HCT116 (cell line): Measurements from ENCODE around the gene IFI27L2. TPM values are rescaled to one million over a fixed set of nuclear protein-coding genes. Genes with fewer than 3 reads are reported as not detected.

ENCODE experiments used
- ATAC-seq: fragments of 200-7000 bp; cut with Tn5 transposase; 2 replicates; pipeline ENCODE4 v1.9.1; 2020; ENCODE audit warnings: mild to moderate bottlenecking, moderate library complexity
- BruUV-seq: library from RNA; stranded (reverse); fragments of 400-500 nt; replicated peaks from 2 replicates; lab custom pipeline; 2021; lab: Mats Ljungman, UMichigan
- CTCF ChIA-PET: fragments of 300-600 bp; sonication (Branson Sonifier 250); formaldehyde crosslinking; loops from one replicate; lab custom pipeline; 2021; ENCODE audit warnings: antibody characterized with exemption; lab: Charles Lee
- POLR2A ChIA-PET: fragments of 300-600, 350-600 bp; sonication (Branson Sonifier 250); formaldehyde crosslinking; loops from one replicate; lab custom pipeline; 2021; ENCODE audit warnings: antibody characterized with exemption; lab: Charles Lee
- RAD21 ChIA-PET, 2 experiments: fragments of 300-600 bp; sonication (Branson Sonifier 250); formaldehyde crosslinking; loops; one replicate each; lab custom pipeline; 2023; ENCODE audit warnings: low total read pairs in 2 of 2; ENCODE audit not compliant: uncharacterized antibody in 2 of 2, unreplicated experiment in 2 of 2, low non-redundant PET in 1 of 2; lab: Charles Lee
- DNase-seq: peaks from one replicate; pipeline ENCODE4 v3.0.0-alpha.2; 2010; ENCODE audit warnings: low read depth, low spot score
- H2AFZ ChIP-seq: fragments of 200-600 bp; shearing (Covaris generic), sonication (generic); 2 replicates; pipeline ENCODE4 v1.6.1; 2017; ENCODE audit warnings: low read depth, mixed run types, mixed read lengths, antibody characterized with exemption, low read length; ENCODE audit not compliant: poor library complexity, severe bottlenecking
- H3K27ac ChIP-seq: 2 replicates; pipeline ENCODE4 v1.5.1; 2012; ENCODE audit warnings: low read depth, low read length
- H3K27me3 ChIP-seq: fragments of 200-600 bp; sonication (generic); 2 replicates; pipeline ENCODE4 v1.6.1; 2016; ENCODE audit warnings: mixed run types, low read length, mixed read lengths; ENCODE audit not compliant: insufficient read depth
- H3K36me3 ChIP-seq, 2 experiments: fragments of 200-500 bp in 1 of 2; fragments of 200-600 bp in 1 of 2; sonication (Bioruptor generic) in 1 of 2; sonication (generic) in 1 of 2; 2 replicates each; pipeline versions ENCODE4 v1.5.1 to v1.6.1; 2014 to 2016; ENCODE audit warnings: low read length in 2 of 2, inconsistent platforms in 1 of 2, mixed read lengths in 1 of 2, mixed run types in 1 of 2; ENCODE audit not compliant: insufficient read depth in 2 of 2, control insufficient read depth in 1 of 2
- H3K4me1 ChIP-seq, 2 experiments: fragments of 200-600 bp in 1 of 2; sonication (generic) in 1 of 2; 2 replicates each; pipeline versions ENCODE4 v1.5.1 to v1.6.1; 2012 to 2017; ENCODE audit warnings: low read length in 2 of 2, inconsistent platforms in 1 of 2, mild to moderate bottlenecking in 1 of 2, mixed read lengths in 1 of 2, mixed run types in 1 of 2, moderate library complexity in 1 of 2; ENCODE audit not compliant: insufficient read depth in 2 of 2, control insufficient read depth in 1 of 2
- H3K4me2 ChIP-seq: fragments of 200-600 bp; sonication (generic); 2 replicates; pipeline ENCODE4 v1.6.1; 2017; ENCODE audit warnings: mixed run types, low read length, mixed read lengths
- H3K4me3 ChIP-seq, 2 experiments: fragments of 200-600 bp in 1 of 2; sonication (generic) in 1 of 2; replicated peaks in 1 of 2; 2 replicates each; pipeline ENCODE4 v1.5.1; 2011 to 2016; ENCODE audit warnings: low read length in 2 of 2, control low read depth in 1 of 2, low read depth in 1 of 2, mild to moderate bottlenecking in 1 of 2, mixed read lengths in 1 of 2, mixed run types in 1 of 2
- H3K79me2 ChIP-seq: fragments of 200-600 bp; sonication (generic); 2 replicates; pipeline ENCODE4 v1.6.1; 2017; ENCODE audit warnings: mild to moderate bottlenecking, mixed run types, low read length, moderate library complexity, mixed read lengths; ENCODE audit not compliant: insufficient read depth
- H3K9ac ChIP-seq: fragments of 200-600 bp; sonication (generic); 2 replicates; pipeline ENCODE4 v1.6.1; 2016; ENCODE audit warnings: low read length, mixed read lengths
- H3K9me2 ChIP-seq: fragments of 200-600 bp; sonication (generic), shearing (Covaris generic); 2 replicates; pipeline ENCODE4 v1.6.1; 2017; ENCODE audit warnings: mixed run types, mild to moderate bottlenecking, moderate library complexity; ENCODE audit not compliant: insufficient read depth
- H3K9me3 ChIP-seq, 2 experiments: fragments of 200-500 bp in 1 of 2; fragments of 200-600 bp in 1 of 2; sonication (Bioruptor generic) in 1 of 2; sonication (generic) in 1 of 2; 2 replicates each; pipeline ENCODE4 v1.6.1; 2014 to 2017; ENCODE audit warnings: low read length in 2 of 2, mixed read lengths in 2 of 2, inconsistent platforms in 1 of 2, low read depth in 1 of 2, mild to moderate bottlenecking in 1 of 2, mixed run types in 1 of 2, moderate library complexity in 1 of 2; ENCODE audit not compliant: control insufficient read depth in 1 of 2, insufficient read depth in 1 of 2
- H4K20me1 ChIP-seq: fragments of 200-600 bp; sonication (generic), shearing (Covaris generic); 2 replicates; pipeline ENCODE4 v1.6.1; 2017; ENCODE audit warnings: mixed run types, mild to moderate bottlenecking, moderate library complexity; ENCODE audit not compliant: insufficient read depth
- CBX3 ChIP-seq: IDR thresholded peaks from 2 replicates; pipeline ENCODE4 v1.6.1; 2012; ENCODE audit warnings: low read depth
- CEBPB ChIP-seq: IDR thresholded peaks from 2 replicates; pipeline ENCODE4 v1.6.1; 2012; ENCODE audit warnings: low read depth
- EGR1 ChIP-seq: IDR thresholded peaks from 2 replicates; pipeline ENCODE4 v1.6.1; 2012; ENCODE audit warnings: low read depth
- ELF1 ChIP-seq: IDR thresholded peaks from 2 replicates; pipeline ENCODE4 v1.6.1; 2012; ENCODE audit warnings: low read depth, borderline replicate concordance
- EZH2 ChIP-seq: fragments of 200-600 bp; sonication (generic); IDR thresholded peaks from 2 replicates; pipeline ENCODE4 v1.6.1; 2017; ENCODE audit warnings: antibody characterized with exemption, mixed run types
- EZH2phosphoT487 ChIP-seq: fragments of 200-600 bp; IDR thresholded peaks from 2 replicates; pipeline ENCODE4 v1.6.1; 2018; ENCODE audit warnings: antibody characterized with exemption, borderline replicate concordance
- FOSL1 ChIP-seq: IDR thresholded peaks from 2 replicates; pipeline ENCODE4 v1.6.1; 2012; ENCODE audit warnings: low read depth
- POLR2A ChIP-seq: IDR thresholded peaks from 2 replicates; pipeline ENCODE4 v1.7.0; 2011; ENCODE audit warnings: borderline replicate concordance; ENCODE audit not compliant: insufficient read depth, insufficient read length; ENCODE audit errors: extremely low read depth
- POLR2AphosphoS5 ChIP-seq: IDR thresholded peaks from 2 replicates; pipeline ENCODE4 v1.6.1; 2011; ENCODE audit warnings: mild to moderate bottlenecking, low read depth, low read length, moderate library complexity
- SIN3A ChIP-seq: IDR thresholded peaks from 2 replicates; pipeline ENCODE4 v1.6.1; 2012; ENCODE audit warnings: low read depth
- SP1 ChIP-seq: IDR thresholded peaks from 2 replicates; pipeline ENCODE4 v1.6.1; 2012; ENCODE audit warnings: low read depth
- ZNF274 ChIP-seq: fragments of 200-500 bp; sonication (Bioruptor generic); IDR thresholded peaks from 2 replicates; pipeline ENCODE4 v1.6.1; 2014; ENCODE audit warnings: mild to moderate bottlenecking, low read depth, low read length, inconsistent platforms
- intact Hi-C: fragments of 100-400 bp; cut with micrococcal nuclease; formaldehyde crosslinking; loops from 2 replicates; pipeline ENCODE4 v1.10.0; 2022
- total RNA-seq: library from RNA; stranded (reverse); gene quantifications from one replicate; pipeline ENCODE4 v1.2.1, GENCODE V29; 2021; ENCODE audit not compliant: unreplicated experiment
- TF ChIP-seq, protein P1 (sequence below): IDR thresholded peaks from 2 replicates; pipeline ENCODE4 v1.6.1; 2012
- TF ChIP-seq, protein P2 (sequence below): IDR thresholded peaks from 2 replicates; pipeline ENCODE4 v1.6.1; 2012
- TF ChIP-seq, protein P3 (sequence below): IDR thresholded peaks from 2 replicates; pipeline ENCODE4 v1.6.1; 2012; ENCODE audit warnings: low read depth
- TF ChIP-seq, protein P4 (sequence below): IDR thresholded peaks from 2 replicates; pipeline ENCODE4 v1.6.1; 2011; ENCODE audit warnings: mild to moderate bottlenecking, low read length, moderate library complexity; ENCODE audit not compliant: insufficient replicate concordance; ENCODE audit errors: extremely low read depth

The IFI27L2 gene
- total RNA-seq, 1 experiment from 2014 or later = 42.9 TPM

DNA sequence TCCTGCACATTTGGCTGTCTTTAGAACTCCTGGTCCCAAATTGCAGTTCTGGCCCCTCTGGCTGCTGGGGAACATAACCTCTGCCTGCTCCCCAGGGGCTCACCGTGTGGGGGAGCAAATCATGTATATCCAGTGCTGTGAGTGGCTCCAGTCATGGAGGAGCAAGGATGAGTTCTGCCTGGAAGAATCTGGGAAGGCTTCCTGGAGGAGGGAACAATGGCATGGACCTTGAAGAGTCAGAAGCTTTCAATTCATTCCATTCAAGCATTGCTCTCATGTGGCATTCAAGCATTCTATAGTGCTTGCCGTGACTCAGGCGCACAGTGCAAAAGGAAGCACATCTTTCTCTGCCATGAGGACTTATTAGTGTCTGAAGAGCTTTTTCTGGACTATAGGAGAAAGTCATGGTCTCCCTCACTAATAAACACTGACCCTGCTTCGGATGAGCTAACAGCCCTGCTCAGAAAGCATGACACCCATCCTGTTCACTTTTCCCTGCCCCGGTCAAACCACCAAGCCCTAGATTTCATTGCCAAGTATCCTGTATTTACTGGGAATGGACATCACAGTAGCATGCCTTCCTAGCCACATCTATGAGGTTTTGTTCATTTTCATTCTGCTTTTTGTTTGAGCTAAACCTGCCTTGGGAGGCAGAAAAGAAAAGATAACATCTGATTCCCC, 15.4 kb downstream of the IFI27L2 start:
- Histone ChIP-seq H3K4me2 (no peak overlapping the region), H3K27me3 (peaks cover 1% of the 10 kb centered on the region; the same call in 1 of the 2 replicates), H3K9me3 (peaks cover 0 to 1% of the 10 kb centered on the region in 2 experiments; a peak in 2 of 4 replicates), H4K20me1 (no peaks in the 10 kb centered on the region), H3K4me1 (peaks cover 0 to 18% of the 10 kb centered on the region in 2 experiments; a peak in 1 of 4 replicates), H3K9me2 (no peaks in the 10 kb centered on the region), H3K27ac (no peak overlapping the region), H2AFZ (no peak overlapping the region), H3K36me3 (no peaks in the 10 kb centered on the region), H3K9ac (no peak overlapping the region), H3K4me3 (no peak overlapping the region), H3K79me2 (no peaks in the 10 kb centered on the region)
- RAD21 ChIA-PET = no interaction called here
- no peak for DNase-seq
- POLR2A ChIA-PET = no interaction called here
- intact Hi-C loops = no loop called here
- TF ChIP-seq POLR2A (no peak), SP1 (no peak), FOSL1 (no peak), SIN3A (no peak), CEBPB (no peak), POLR2AphosphoS5 (no peak), EZH2 (no peak), CBX3 (no peak), EZH2phosphoT487 (no peak), ELF1 (no peak), EGR1 (no peak), ZNF274 (no peak)
- TF ChIP-seq, protein P1, sequence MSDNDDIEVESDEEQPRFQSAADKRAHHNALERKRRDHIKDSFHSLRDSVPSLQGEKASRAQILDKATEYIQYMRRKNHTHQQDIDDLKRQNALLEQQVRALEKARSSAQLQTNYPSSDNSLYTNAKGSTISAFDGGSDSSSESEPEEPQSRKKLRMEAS = no peak
- TF ChIP-seq, protein P2, sequence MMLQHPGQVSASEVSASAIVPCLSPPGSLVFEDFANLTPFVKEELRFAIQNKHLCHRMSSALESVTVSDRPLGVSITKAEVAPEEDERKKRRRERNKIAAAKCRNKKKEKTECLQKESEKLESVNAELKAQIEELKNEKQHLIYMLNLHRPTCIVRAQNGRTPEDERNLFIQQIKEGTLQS = no peak
- TF ChIP-seq, protein P3, sequence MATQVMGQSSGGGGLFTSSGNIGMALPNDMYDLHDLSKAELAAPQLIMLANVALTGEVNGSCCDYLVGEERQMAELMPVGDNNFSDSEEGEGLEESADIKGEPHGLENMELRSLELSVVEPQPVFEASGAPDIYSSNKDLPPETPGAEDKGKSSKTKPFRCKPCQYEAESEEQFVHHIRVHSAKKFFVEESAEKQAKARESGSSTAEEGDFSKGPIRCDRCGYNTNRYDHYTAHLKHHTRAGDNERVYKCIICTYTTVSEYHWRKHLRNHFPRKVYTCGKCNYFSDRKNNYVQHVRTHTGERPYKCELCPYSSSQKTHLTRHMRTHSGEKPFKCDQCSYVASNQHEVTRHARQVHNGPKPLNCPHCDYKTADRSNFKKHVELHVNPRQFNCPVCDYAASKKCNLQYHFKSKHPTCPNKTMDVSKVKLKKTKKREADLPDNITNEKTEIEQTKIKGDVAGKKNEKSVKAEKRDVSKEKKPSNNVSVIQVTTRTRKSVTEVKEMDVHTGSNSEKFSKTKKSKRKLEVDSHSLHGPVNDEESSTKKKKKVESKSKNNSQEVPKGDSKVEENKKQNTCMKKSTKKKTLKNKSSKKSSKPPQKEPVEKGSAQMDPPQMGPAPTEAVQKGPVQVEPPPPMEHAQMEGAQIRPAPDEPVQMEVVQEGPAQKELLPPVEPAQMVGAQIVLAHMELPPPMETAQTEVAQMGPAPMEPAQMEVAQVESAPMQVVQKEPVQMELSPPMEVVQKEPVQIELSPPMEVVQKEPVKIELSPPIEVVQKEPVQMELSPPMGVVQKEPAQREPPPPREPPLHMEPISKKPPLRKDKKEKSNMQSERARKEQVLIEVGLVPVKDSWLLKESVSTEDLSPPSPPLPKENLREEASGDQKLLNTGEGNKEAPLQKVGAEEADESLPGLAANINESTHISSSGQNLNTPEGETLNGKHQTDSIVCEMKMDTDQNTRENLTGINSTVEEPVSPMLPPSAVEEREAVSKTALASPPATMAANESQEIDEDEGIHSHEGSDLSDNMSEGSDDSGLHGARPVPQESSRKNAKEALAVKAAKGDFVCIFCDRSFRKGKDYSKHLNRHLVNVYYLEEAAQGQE = no peak
- TF ChIP-seq, protein P4, sequence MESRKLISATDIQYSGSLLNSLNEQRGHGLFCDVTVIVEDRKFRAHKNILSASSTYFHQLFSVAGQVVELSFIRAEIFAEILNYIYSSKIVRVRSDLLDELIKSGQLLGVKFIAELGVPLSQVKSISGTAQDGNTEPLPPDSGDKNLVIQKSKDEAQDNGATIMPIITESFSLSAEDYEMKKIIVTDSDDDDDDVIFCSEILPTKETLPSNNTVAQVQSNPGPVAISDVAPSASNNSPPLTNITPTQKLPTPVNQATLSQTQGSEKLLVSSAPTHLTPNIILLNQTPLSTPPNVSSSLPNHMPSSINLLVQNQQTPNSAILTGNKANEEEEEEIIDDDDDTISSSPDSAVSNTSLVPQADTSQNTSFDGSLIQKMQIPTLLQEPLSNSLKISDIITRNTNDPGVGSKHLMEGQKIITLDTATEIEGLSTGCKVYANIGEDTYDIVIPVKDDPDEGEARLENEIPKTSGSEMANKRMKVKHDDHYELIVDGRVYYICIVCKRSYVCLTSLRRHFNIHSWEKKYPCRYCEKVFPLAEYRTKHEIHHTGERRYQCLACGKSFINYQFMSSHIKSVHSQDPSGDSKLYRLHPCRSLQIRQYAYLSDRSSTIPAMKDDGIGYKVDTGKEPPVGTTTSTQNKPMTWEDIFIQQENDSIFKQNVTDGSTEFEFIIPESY = no peak
- BruUV-seq = no TSS peak
- no peak for ATAC-seq
- CTCF ChIA-PET = no interaction called here
